ENCODE data around the gene ZNF791.
A peak's percentile ranks its signal among the peaks of the same experiment; 100 is the strongest.
"Not testable (repeated sequence)": the region's sequence is repeated elsewhere in the genome, so short reads cannot be mapped to it uniquely, and the experiment has no call there.

ZNF791 gene
- 50.7 to 124 (median 91.7) reads per million in 9 experiments for total RNA-seq

- Mint-ChIP-seq H3K4me1 (ENCODE audit: low read depth in 2 of 2) (peaks cover 25 to 29% of the 10 kb centered on the region in 2 donors), H3K4me3 (peak within 1 kb of the TSS; percentile 97 to 99), H3K27me3 (no peaks in the 10 kb centered on the region), H3K36me3 (ENCODE audit: insufficient read depth) (peaks cover 44% of the 10 kb centered on the region), H3K9me3 (no peaks in the 10 kb centered on the region), H3K27ac (peak within 1 kb of the TSS; percentile 99)
- peak; percentile 96 to 98 (median 97) for DNase-seq
- peak; percentile 87 for ATAC-seq (replicated peaks)
These were observed at the start of gene ZNF791, which contains the start of gene ZNF490 for GRCh38 chr19:12610540-12611360. ZNF791 (plus strand) TSS chr19:12610920; CDS start chr19:12611080, 160 bp downstream. ZNF490 (minus strand) TSS chr19:12610813; CDS start chr19:12610680, 133 bp downstream.

- H3K4me1 Mint-ChIP-seq (ENCODE audit: low read depth in 2 of 2): peaks cover 5 to 6% of the 10 kb centered on the region in 2 donors
- H3K27me3 Mint-ChIP-seq: no peaks in the 10 kb centered on the region
- DNase-seq (peak; percentile 90 to 94 (median 91)), ATAC-seq (replicated peaks) (peak; percentile 100)
- H3K36me3 Mint-ChIP-seq (ENCODE audit: insufficient read depth): no peaks in the 10 kb centered on the region
- H3K27ac Mint-ChIP-seq: no peak overlapping the region
- no peak overlapping the region for H3K4me3 Mint-ChIP-seq
- no peaks in the 10 kb centered on the region for H3K9me3 Mint-ChIP-seq
These were observed 46.6 kb upstream of the ZNF791 start for GRCh38 chr19:12564016-12564664.

- H3K4me1 Mint-ChIP-seq (ENCODE audit: low read depth in 2 of 2); ATAC-seq (replicated peaks); DNase-seq; H3K4me3 Mint-ChIP-seq; H3K27ac Mint-ChIP-seq; H3K27me3 Mint-ChIP-seq; H3K9me3 Mint-ChIP-seq; H3K36me3 Mint-ChIP-seq (ENCODE audit: insufficient read depth): not testable (repeated sequence)
These were observed 44.3 kb upstream of the ZNF791 start for GRCh38 chr19:12566380-12566779.

- Mint-ChIP-seq H3K4me3 (no peak overlapping the region), H3K9me3 (no peaks in the 10 kb centered on the region), H3K4me1 (ENCODE audit: low read depth in 2 of 2) (peaks cover 5 to 6% of the 10 kb centered on the region in 2 donors), H3K27ac (no peak overlapping the region), H3K27me3 (no peaks in the 10 kb centered on the region), H3K36me3 (ENCODE audit: insufficient read depth) (no peaks in the 10 kb centered on the region)
- ATAC-seq (replicated peaks) (no peak), DNase-seq (no peak)
These were observed 42.8 kb upstream of the ZNF791 start for GRCh38 chr19:12567951-12568350.

GRCh38 chr19:12574036-12574435 is 36.7 kb upstream of the ZNF791 start:
- no peak overlapping the region for H3K4me3 Mint-ChIP-seq
- DNase-seq (no peak), ATAC-seq (replicated peaks) (no peak)
- no peaks in the 10 kb centered on the region for H3K36me3 Mint-ChIP-seq (ENCODE audit: insufficient read depth)
- no peaks in the 10 kb centered on the region for H3K27me3 Mint-ChIP-seq
- peak overlapping the region in 1 of 2 donors; percentile 44 for H3K27ac Mint-ChIP-seq
- H3K4me1 Mint-ChIP-seq (ENCODE audit: low read depth in 2 of 2): peaks cover 4 to 8% of the 10 kb centered on the region in 2 donors
- no peaks in the 10 kb centered on the region for H3K9me3 Mint-ChIP-seq

GRCh38 chr19:12578641-12579040 is 32.1 kb upstream of the ZNF791 start:
- DNase-seq: no peak
- no peak for ATAC-seq (replicated peaks)
- peaks cover 25% of the 10 kb centered on the region for H3K36me3 Mint-ChIP-seq (ENCODE audit: insufficient read depth)

GRCh38 chr19:12580180-12580694 is 30.5 kb upstream of the ZNF791 start:
- Mint-ChIP-seq H3K36me3 (ENCODE audit: insufficient read depth) (peaks cover 25% of the 10 kb centered on the region), H3K9me3 (peaks cover 4 to 8% of the 10 kb centered on the region in 2 donors), H3K4me1 (ENCODE audit: low read depth in 2 of 2) (no peaks in the 10 kb centered on the region), H3K27me3 (no peaks in the 10 kb centered on the region), H3K4me3 (no peak overlapping the region), H3K27ac (no peak overlapping the region)
- ATAC-seq (replicated peaks) (no peak), DNase-seq (no peak)

More at GRCh38 chr19:12578641-12579040, 32.1 kb upstream of the ZNF791 start:
- peaks cover 4 to 8% of the 10 kb centered on the region in 2 donors for H3K9me3 Mint-ChIP-seq
- H3K4me1 Mint-ChIP-seq (ENCODE audit: low read depth in 2 of 2): peaks cover 4 to 8% of the 10 kb centered on the region in 2 donors
- H3K27me3 Mint-ChIP-seq: no peaks in the 10 kb centered on the region
- H3K4me3 Mint-ChIP-seq: no peak overlapping the region
- H3K27ac Mint-ChIP-seq: no peak overlapping the region

- Mint-ChIP-seq H3K27ac (no peak overlapping the region), H3K4me3 (no peak overlapping the region), H3K36me3 (ENCODE audit: insufficient read depth) (peaks cover 25% of the 10 kb centered on the region), H3K9me3 (peaks cover 4 to 8% of the 10 kb centered on the region in 2 donors), H3K4me1 (ENCODE audit: low read depth in 2 of 2) (no peaks in the 10 kb centered on the region), H3K27me3 (no peaks in the 10 kb centered on the region)
- DNase-seq (no peak), ATAC-seq (replicated peaks) (no peak)
These were observed 29.6 kb upstream of the ZNF791 start for GRCh38 chr19:12581100-12581499.

GRCh38 chr19:12596485-12596884 is 14.2 kb upstream of the ZNF791 start:
- H3K4me3 Mint-ChIP-seq: no peak overlapping the region
- H3K36me3 Mint-ChIP-seq (ENCODE audit: insufficient read depth): peaks cover 24% of the 10 kb centered on the region
- peaks cover 0 to 4% of the 10 kb centered on the region in 2 donors for H3K4me1 Mint-ChIP-seq (ENCODE audit: low read depth in 2 of 2)
- ATAC-seq (replicated peaks) (no peak), DNase-seq (no peak)
- no peaks in the 10 kb centered on the region for H3K27me3 Mint-ChIP-seq
- no peak overlapping the region for H3K27ac Mint-ChIP-seq
- no peaks in the 10 kb centered on the region for H3K9me3 Mint-ChIP-seq

- H3K4me3 Mint-ChIP-seq: no peak overlapping the region
- H3K27ac Mint-ChIP-seq: no peak overlapping the region
- peaks cover 24% of the 10 kb centered on the region for H3K36me3 Mint-ChIP-seq (ENCODE audit: insufficient read depth)
- no peak for DNase-seq
- no peaks in the 10 kb centered on the region for H3K9me3 Mint-ChIP-seq
- no peaks in the 10 kb centered on the region for H3K27me3 Mint-ChIP-seq
- ATAC-seq (replicated peaks): no peak
- H3K4me1 Mint-ChIP-seq (ENCODE audit: low read depth in 2 of 2): peaks cover 0 to 3% of the 10 kb centered on the region in 2 donors
These were observed 13.7 kb upstream of the ZNF791 start for GRCh38 chr19:12596927-12597548.

- H3K4me3 Mint-ChIP-seq: no peak overlapping the region
These were observed 13.1 kb upstream of the ZNF791 start for GRCh38 chr19:12597594-12597993.

GRCh38 chr19:12603714-12604113 is 7.0 kb upstream of the ZNF791 start:
- Mint-ChIP-seq H3K4me1 (ENCODE audit: low read depth in 2 of 2) (peaks cover 0 to 3% of the 10 kb centered on the region in 2 donors), H3K27me3 (no peaks in the 10 kb centered on the region), H3K36me3 (ENCODE audit: insufficient read depth) (peaks cover 22% of the 10 kb centered on the region), H3K9me3 (no peaks in the 10 kb centered on the region), H3K27ac (peak overlapping the region; percentile 8 to 41), H3K4me3 (no peak overlapping the region)
- ATAC-seq (replicated peaks) (peak; percentile 76), DNase-seq (no peak)

More at GRCh38 chr19:12597594-12597993, 13.1 kb upstream of the ZNF791 start:
- Mint-ChIP-seq H3K27ac (no peak overlapping the region), H3K27me3 (no peaks in the 10 kb centered on the region), H3K4me1 (ENCODE audit: low read depth in 2 of 2) (peaks cover 0 to 3% of the 10 kb centered on the region in 2 donors), H3K9me3 (no peaks in the 10 kb centered on the region), H3K36me3 (ENCODE audit: insufficient read depth) (peaks cover 24% of the 10 kb centered on the region)
- DNase-seq (no peak), ATAC-seq (replicated peaks) (no peak)

GRCh38 chr19:12606796-12607195 is 3.9 kb upstream of the ZNF791 start:
- no peak overlapping the region for H3K27ac Mint-ChIP-seq
- peaks cover 11% of the 10 kb centered on the region in 2 donors for H3K4me1 Mint-ChIP-seq (ENCODE audit: low read depth in 2 of 2)
- H3K36me3 Mint-ChIP-seq (ENCODE audit: insufficient read depth): peaks cover 16% of the 10 kb centered on the region
- H3K4me3 Mint-ChIP-seq: no peak overlapping the region
- H3K27me3 Mint-ChIP-seq: no peaks in the 10 kb centered on the region
- ATAC-seq (replicated peaks) (no peak), DNase-seq (no peak)
- H3K9me3 Mint-ChIP-seq: no peaks in the 10 kb centered on the region
